ENCODE measurements around the gene SLC5A2.
A peak's percentile ranks its signal among the peaks of the same experiment; 100 is the strongest.

SLC5A2 gene

DNA sequence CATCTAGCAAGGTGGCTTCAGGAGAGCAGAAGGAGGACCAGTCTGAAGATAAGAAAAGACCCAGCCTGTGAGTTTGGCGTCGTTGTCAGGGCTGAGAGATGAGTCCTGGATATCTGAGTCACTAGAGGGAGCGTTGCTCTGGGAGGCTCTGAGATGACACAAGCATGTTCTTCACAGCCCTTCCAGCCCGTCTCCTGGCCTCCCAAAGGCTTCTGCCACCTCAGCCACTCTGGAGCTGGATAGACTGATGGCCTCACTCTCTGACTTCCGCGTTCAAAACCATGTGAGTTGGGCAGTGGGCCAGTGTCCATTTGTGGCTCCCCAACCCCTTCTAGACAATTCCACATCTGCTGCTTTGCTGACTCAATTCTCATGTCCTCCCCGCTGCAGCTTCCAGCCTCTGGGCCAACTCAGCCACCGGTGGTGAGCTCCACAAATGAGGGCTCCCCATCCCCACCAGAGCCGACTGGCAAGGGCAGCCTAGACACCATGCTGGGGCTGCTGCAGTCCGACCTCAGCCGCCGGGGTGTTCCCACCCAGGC, 8.7 kb upstream of the SLC5A2 start:
- TF ChIP-seq, protein P1, sequence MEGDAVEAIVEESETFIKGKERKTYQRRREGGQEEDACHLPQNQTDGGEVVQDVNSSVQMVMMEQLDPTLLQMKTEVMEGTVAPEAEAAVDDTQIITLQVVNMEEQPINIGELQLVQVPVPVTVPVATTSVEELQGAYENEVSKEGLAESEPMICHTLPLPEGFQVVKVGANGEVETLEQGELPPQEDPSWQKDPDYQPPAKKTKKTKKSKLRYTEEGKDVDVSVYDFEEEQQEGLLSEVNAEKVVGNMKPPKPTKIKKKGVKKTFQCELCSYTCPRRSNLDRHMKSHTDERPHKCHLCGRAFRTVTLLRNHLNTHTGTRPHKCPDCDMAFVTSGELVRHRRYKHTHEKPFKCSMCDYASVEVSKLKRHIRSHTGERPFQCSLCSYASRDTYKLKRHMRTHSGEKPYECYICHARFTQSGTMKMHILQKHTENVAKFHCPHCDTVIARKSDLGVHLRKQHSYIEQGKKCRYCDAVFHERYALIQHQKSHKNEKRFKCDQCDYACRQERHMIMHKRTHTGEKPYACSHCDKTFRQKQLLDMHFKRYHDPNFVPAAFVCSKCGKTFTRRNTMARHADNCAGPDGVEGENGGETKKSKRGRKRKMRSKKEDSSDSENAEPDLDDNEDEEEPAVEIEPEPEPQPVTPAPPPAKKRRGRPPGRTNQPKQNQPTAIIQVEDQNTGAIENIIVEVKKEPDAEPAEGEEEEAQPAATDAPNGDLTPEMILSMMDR (IDR thresholded peaks at IDR 0.05; ENCODE audit: control insufficient read depth, extremely low read depth, insufficient read depth): no peak
- no peak overlapping the region for H3K4me3 ChIP-seq (ENCODE audit: low read depth, low read length)
- no peak for DNase-seq (ENCODE audit: low read depth)

DNA sequence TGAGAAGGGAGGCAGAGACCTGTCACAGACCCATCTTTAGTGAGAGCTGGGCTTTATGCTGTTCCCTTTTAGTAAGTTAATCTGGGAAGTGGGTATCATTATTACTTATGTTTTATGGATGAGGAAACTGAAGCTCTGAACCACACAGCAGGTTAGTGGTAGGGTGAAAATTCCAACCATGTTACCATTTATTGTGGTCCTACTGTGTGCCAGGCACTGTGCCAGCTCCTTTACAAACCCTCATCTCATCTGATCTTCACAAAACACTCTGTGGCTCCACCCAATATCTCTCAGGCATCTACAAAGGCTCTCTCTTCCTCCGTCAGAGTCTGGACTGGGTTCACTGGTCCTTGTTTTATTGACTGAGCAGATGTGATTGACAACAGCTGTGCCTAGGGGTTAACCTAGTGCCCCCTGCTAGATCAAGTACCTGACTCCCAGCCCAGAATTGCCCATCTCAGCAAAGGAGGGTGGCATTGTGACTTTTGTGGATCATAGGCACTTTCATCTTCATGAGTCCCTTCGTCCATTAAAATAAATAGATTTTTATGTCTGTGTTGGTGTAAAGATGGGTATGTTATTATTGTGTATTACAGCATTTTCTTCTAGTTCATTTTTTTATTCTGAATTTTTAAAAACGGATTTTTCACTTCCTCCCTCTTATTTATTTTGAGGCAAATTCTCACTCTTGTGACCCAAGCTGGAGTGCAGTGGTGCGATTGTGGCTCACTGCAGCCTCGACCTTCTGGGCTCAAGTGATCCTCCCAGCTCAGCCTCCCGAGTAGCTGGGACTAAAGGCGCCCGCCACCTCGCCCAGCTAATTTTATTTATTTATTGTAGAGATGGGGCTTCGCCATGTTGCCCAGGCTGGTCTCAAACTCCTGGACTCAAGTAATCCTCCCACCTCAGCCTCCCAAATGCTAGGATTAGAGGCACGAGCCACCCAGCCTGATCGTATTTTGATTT, 7.9 kb upstream of the SLC5A2 start:
- H3K4me3 ChIP-seq (ENCODE audit: low read depth, low read length): no peak overlapping the region

DNA sequence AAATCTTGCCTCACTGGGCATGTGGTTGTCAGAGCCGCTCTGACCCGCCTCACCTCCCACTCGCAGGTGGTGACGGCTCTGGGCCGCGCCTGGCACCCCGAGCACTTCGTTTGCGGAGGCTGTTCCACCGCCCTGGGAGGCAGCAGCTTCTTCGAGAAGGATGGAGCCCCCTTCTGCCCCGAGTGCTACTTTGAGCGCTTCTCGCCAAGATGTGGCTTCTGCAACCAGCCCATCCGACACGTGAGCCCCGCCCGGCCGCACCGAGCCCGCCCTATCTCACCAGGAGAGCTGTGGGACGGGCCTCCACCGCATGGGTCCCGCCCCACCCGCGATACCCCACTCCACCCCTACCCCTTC, 7.0 kb upstream of the SLC5A2 start:
- DNase-seq (ENCODE audit: low read depth): no peak
- TF ChIP-seq, protein P1 (IDR thresholded peaks at IDR 0.05; ENCODE audit: control insufficient read depth, extremely low read depth, insufficient read depth): no peak
- no peak overlapping the region for H3K4me3 ChIP-seq (ENCODE audit: low read depth, low read length)

More for the DNA sequence above, 7.9 kb upstream of the SLC5A2 start:
- TF ChIP-seq, protein P1 (IDR thresholded peaks at IDR 0.05; ENCODE audit: control insufficient read depth, extremely low read depth, insufficient read depth): no peak
- DNase-seq (ENCODE audit: low read depth): no peak

DNA sequence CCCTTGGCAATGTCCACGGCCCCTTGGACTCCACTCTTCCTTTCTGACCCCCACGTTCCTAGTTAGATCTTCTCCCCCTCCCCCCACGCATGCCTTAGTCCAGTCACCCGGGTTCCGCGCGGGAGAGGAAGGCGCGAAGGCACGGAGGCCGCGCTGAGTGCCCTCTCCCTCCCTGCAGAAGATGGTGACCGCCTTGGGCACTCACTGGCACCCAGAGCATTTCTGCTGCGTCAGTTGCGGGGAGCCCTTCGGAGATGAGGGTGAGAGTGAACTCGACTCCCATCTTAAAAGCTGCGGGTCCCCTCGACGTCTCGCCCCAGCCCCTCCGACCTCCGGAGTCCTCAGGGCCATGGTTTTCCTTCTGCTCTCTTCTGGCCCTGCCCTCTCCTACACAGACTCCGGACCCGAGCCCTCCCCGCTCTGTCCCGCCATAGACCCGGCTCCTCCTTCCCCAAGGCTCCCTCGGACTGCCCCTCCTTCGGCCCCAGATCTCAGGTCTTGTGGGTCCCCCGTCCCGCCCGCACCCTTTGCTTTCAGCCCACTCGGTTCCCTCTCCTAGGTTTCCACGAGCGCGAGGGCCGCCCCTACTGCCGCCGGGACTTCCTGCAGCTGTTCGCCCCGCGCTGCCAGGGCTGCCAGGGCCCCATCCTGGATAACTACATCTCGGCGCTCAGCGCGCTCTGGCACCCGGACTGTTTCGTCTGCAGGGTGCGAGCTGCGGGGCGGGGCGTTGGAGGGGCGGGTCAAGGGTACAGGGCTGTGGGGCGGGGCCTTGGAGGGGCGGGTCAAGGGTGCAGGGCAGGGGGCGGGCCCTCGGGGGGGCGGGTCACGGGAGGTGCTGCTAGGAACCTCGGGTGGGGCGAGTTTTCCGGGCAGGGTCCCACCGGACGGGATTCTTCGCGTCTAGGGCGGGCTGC, 6.4 kb upstream of the SLC5A2 start:
- DNase-seq (ENCODE audit: low read depth): no peak
- H3K4me3 ChIP-seq (ENCODE audit: low read depth, low read length): peak overlapping the region; percentile 44

DNA sequence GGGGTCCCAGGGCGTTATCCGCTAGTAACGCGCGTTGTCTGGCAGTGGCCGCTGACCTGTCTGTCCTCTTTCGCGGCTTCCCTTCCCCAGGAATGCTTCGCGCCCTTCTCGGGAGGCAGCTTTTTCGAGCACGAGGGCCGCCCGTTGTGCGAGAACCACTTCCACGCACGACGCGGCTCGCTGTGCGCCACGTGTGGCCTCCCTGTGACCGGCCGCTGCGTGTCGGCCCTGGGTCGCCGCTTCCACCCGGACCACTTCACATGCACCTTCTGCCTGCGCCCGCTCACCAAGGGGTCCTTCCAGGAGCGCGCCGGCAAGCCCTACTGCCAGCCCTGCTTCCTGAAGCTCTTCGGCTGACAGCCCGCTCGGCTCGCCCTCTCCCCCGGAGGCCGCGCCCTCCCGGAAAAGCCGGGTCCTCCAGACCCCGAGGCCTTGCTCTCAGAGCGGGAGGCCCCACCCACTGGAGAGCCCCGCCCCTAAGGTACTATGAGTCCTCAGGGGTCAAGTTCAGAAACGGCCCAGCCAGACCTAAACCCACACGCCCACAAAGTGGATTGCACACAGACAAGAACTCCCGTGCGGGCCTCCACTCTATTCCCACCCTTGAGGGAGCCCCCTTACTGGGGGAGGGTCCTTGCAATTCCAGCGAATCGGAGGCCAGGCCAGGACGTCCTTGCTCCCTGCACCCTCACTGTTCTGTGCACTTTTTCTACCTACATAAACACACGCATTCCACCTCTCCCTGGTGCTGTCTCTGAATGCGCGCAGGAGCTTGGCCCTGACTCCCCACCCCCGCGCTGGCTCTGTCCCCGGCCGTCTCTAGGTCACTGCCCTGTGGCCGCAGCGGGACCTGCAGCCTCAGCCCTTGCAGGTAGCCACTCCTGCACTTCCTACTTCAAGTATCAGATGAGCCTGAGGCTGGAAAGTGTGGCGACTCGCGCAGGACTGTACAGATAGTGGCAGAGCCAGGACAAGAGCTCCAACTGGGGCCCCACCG, 5.4 kb upstream of the SLC5A2 start:
- TF ChIP-seq, protein P1 (IDR thresholded peaks at IDR 0.05; ENCODE audit: control insufficient read depth, extremely low read depth, insufficient read depth): peak; percentile 53
- peak overlapping the region; percentile 40 for H3K4me3 ChIP-seq (ENCODE audit: low read depth, low read length)
- DNase-seq (ENCODE audit: low read depth): peak; percentile 46

More for the DNA sequence above, 6.4 kb upstream of the SLC5A2 start:
- TF ChIP-seq, protein P1 (IDR thresholded peaks at IDR 0.05; ENCODE audit: control insufficient read depth, extremely low read depth, insufficient read depth): no peak

DNA sequence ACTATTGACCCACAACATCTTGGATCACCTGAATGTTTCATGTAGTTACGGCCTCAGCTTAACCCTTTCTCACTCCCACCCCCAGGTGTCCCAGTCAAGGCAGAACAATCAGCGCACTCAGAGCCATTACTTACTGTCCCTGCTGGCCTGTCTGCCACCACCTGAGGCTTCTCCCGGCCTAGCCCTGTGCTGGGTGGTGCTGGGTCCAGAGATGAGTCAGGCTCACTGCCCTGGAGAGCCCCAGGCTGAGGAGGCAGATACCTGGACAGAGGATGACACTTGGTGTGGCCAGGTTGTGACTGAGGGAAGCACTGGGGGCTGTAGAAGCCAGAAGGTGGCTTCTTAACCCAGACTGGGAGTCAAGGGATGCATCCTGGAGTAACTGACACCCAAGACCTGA, 4.0 kb upstream of the SLC5A2 start:
- TF ChIP-seq, protein P1 (IDR thresholded peaks at IDR 0.05; ENCODE audit: control insufficient read depth, extremely low read depth, insufficient read depth): no peak
- no peak for DNase-seq (ENCODE audit: low read depth)
- no peak overlapping the region for H3K4me3 ChIP-seq (ENCODE audit: low read depth, low read length)

All from LNCaP clone FGC (cell line).